Peyer's patch (tissue), 4 donors: ENCODE data around the gene MBNL2.

ENCODE experiments used
- CTCF ChIP-seq, 6 experiments: fragments of 450-650 bp in 4 of 6; fragments of 200-600 bp in 2 of 6; sonication (generic) in 1 of 6; IDR thresholded peaks; one replicate each; pipeline ENCODE4 v1.5.1; 2017 to 2019; ENCODE audit warnings: antibody characterized with exemption in 6 of 6, mild to moderate bottlenecking in 3 of 6, moderate library complexity in 1 of 6
- POLR2A ChIP-seq, 2 donors: fragments of 450-650 bp; IDR thresholded peaks; one replicate each; pipeline ENCODE4 v1.5.1; 2017; ENCODE audit warnings: antibody characterized with exemption in 2 of 2, mild to moderate bottlenecking in 2 of 2, moderate library complexity in 2 of 2

GRCh38 chr13:97403893-97404750 lies 182.0 kb downstream of the MBNL2 start:
- TF ChIP-seq POLR2A (IDR thresholded peaks at IDR 0.05) (no peak), CTCF (IDR thresholded peaks at IDR 0.05) (no peak)
